MM.1S (cell line): ENCODE measurements around the gene PRKCZ.

ENCODE experiments used
- EZH2 ChIP-seq: fragments of 300-600 bp; sonication (generic); optimal IDR thresholded peaks from 2 replicates; pipeline ENCODE3; 2017; ENCODE audit warnings: low read depth, mild to moderate bottlenecking, antibody characterized with exemption, low read length, mixed read lengths
- EZH2phosphoT487 ChIP-seq: fragments of 300-600 bp; sonication (generic); IDR thresholded peaks from 2 replicates; pipeline ENCODE4 v1.6.1; 2018; ENCODE audit warnings: antibody characterized with exemption, low read length
- TF ChIP-seq, protein P1 (sequence below): fragments of 300-600 bp; sonication (generic); IDR thresholded peaks from 2 replicates; pipeline ENCODE4 v1.5.1; 2016; ENCODE audit warnings: antibody characterized with exemption, low read length, mixed read lengths

DNA sequence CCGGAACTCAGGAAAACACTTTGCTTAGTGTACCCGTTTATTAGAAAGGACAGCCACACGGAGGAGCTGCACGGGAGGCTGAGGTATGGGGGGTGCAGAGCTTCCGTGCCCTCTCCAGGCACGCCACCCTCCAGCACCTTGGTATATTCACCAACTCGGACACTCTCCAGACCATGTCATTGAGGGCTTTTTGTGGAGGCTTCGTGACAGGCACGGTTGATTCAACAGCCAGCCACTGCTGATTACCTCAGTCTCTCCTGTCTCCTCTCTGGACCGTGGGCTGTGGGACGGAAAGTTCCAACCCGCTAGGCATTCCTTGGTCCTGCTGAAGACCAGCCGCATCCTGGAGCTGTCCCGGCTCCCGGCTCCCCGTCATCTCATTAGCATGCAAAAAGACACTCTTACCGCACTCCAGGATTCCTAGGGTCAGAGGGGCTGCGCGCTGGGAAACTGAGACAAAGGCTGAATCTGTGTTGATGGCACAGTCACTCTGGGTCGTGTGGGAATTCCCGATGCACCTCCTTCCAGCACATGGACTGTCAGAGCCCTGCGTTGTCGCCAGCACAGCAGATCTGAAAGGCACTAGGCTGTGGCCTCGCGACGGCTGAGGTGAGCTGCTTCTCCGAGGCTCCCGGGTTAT lies 65.6 kb downstream of the PRKCZ start:
- TF ChIP-seq, protein P1, sequence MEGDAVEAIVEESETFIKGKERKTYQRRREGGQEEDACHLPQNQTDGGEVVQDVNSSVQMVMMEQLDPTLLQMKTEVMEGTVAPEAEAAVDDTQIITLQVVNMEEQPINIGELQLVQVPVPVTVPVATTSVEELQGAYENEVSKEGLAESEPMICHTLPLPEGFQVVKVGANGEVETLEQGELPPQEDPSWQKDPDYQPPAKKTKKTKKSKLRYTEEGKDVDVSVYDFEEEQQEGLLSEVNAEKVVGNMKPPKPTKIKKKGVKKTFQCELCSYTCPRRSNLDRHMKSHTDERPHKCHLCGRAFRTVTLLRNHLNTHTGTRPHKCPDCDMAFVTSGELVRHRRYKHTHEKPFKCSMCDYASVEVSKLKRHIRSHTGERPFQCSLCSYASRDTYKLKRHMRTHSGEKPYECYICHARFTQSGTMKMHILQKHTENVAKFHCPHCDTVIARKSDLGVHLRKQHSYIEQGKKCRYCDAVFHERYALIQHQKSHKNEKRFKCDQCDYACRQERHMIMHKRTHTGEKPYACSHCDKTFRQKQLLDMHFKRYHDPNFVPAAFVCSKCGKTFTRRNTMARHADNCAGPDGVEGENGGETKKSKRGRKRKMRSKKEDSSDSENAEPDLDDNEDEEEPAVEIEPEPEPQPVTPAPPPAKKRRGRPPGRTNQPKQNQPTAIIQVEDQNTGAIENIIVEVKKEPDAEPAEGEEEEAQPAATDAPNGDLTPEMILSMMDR = no peak
- TF ChIP-seq EZH2 = no peak
- no peak for TF ChIP-seq EZH2phosphoT487
